Naive thymus-derived CD8-positive, alpha-beta T cell (primary cell): ENCODE measurements around the gene CENATAC. TPM values are rescaled to one million over a fixed set of nuclear protein-coding genes. Genes with fewer than 3 reads are reported as not detected.
"Not testable (repeated sequence)": the region's sequence is repeated elsewhere in the genome, so short reads cannot be mapped to it uniquely, and the experiment has no call there.

Source experiments
- ATAC-seq, 2 donors: fragments of 150-1000 bp; cut with Tn5 transposase in 1 of 2; sonication (Bioruptor Pico), chemical (Tn5 transposase) in 1 of 2; 1 replicate in 1 of 2; 2 replicates in 1 of 2; pipeline ENCODE4 v1.10.0; 2021; ENCODE audit warnings: mild to moderate bottlenecking in 2 of 2, moderate library complexity in 2 of 2
- POLR2A ChIA-PET: fragments of 350-600 bp; sonication (Branson Sonifier 250); formaldehyde crosslinking; loops from one replicate; lab custom pipeline; 2021; ENCODE audit warnings: antibody characterized with exemption; lab: Charles Lee
- DNase-seq, 10 donors: peaks; one replicate each; pipeline versions ENCODE4 v3.0.0 to v3.0.0-alpha.2; 2020 to 2022
- H3K27ac Mint-ChIP-seq, 10 donors: one replicate each; pipeline ENCODE4 v1.8.0; 2020 to 2022; ENCODE audit warnings: mild to moderate bottlenecking in 10 of 10, mixed read lengths in 10 of 10, moderate library complexity in 4 of 10, inconsistent platforms in 1 of 10
- H3K27me3 Mint-ChIP-seq, 5 donors: one replicate each; pipeline ENCODE4 v1.8.0; 2021 to 2022; ENCODE audit warnings: mixed read lengths in 5 of 5
- H3K36me3 Mint-ChIP-seq, 3 donors: one replicate each; pipeline ENCODE4 v1.8.0; 2020 to 2022; ENCODE audit warnings: mixed read lengths in 3 of 3, mild to moderate bottlenecking in 2 of 3, inconsistent platforms in 1 of 3
- H3K4me1 Mint-ChIP-seq, 4 donors: one replicate each; pipeline ENCODE4 v1.8.0; 2021 to 2022; ENCODE audit warnings: mixed read lengths in 4 of 4
- H3K4me3 Mint-ChIP-seq, 10 donors: one replicate each; pipeline ENCODE4 v1.8.0; 2020 to 2022; ENCODE audit warnings: mild to moderate bottlenecking in 10 of 10, mixed read lengths in 10 of 10, moderate library complexity in 6 of 10, inconsistent platforms in 1 of 10
- H3K9me3 Mint-ChIP-seq, 9 donors: one replicate each; pipeline ENCODE4 v1.8.0; 2020 to 2022; ENCODE audit warnings: mixed read lengths in 9 of 9, mild to moderate bottlenecking in 3 of 9, inconsistent platforms in 1 of 9, moderate library complexity in 1 of 9
- polyA plus RNA-seq, 3 donors: library from polyadenylated mRNA; unstranded; fragments of 300-500 nt; fragmentation: Illumina TruSeq; gene quantifications; one replicate each; pipeline ENCODE4 v1.2.3, GENCODE V29; 2021
- total RNA-seq, 8 experiments: library from RNA in 2 of 8; stranded (reverse) in 2 of 8; gene quantifications; one replicate each; pipeline ENCODE4 v1.2.3 and lab custom pipeline; 2021 to 2026

Gene CENATAC
- total and polyA plus RNA-seq, 5 experiments from 2014 or later: 6.1 to 144 (median 9.1) TPM

DNA sequence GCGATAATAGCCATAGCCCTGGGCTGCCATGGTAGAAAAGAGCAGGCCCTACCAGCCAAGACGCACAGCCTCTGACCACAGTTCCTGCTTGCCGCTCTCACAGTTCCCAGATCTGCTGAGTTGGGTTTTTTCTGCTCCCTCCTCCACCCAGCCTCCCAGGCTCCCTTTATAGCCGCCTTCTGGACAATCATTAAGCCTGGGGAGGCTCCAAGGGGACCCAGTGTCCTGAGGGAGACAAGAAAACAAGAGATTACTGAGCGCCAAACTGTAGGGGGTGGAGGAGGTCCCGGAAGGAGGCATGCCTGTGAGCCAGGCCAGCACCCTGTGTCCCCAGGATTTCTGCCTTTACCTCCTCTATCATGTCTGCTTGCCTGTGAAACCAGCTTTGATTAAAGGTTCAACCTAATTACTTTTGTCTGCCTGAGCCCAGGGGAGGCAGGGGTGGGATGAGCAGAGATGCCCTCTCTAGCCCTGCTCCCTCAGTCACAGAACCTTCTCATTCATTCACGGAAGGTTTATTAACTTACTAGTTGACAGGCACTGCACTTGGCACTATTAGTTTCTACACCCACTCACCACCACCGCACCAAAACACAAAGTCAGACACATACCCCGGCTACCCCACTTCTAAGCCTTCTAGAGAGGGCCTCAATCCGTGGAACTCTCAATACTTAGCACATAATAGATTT, 31.5 kb downstream of the CENATAC start:
- DNase-seq: peak in 2 of 10 donors; percentile 19 to 23
- ATAC-seq: no peak
- POLR2A ChIA-PET: interaction anchor here (0.7 to 5.8 kb wide), 5 partner anchors 11 to 73 kb away, joined by 3 to 82 read pairs (median 7); partner anchors contain the start of genes CENATAC, RPS25, TRAPPC4 and VPS11
- Mint-ChIP-seq H3K4me1 (peaks cover 21 to 31% (median 24%) of the 10 kb centered on the region in 4 donors), H3K27me3 (no peaks in the 10 kb centered on the region), H3K27ac (peak overlapping the region; percentile 20 to 95 (median 80)), H3K4me3 (peak overlapping the region; percentile 76 to 94 (median 90)), H3K36me3 (peaks cover 0 to 14% (median 0%) of the 10 kb centered on the region in 3 donors), H3K9me3 (no peaks in the 10 kb centered on the region)

- Mint-ChIP-seq H3K9me3 (no peaks in the 10 kb centered on the region), H3K27me3 (no peaks in the 10 kb centered on the region), H3K4me3 (peak overlapping the region; percentile 76 to 94 (median 90)), H3K27ac (peak overlapping the region in 9 of 10 donors; percentile 20 to 95 (median 80)), H3K4me1 (peaks cover 20 to 26% (median 22%) of the 10 kb centered on the region in 4 donors), H3K36me3 (peaks cover 0 to 9% (median 0%) of the 10 kb centered on the region in 3 donors)
- ATAC-seq (peak; percentile 1 to 6), DNase-seq (peak in 3 of 10 donors; percentile 8 to 64 (median 15))
- POLR2A ChIA-PET: interaction anchor here (0.6 to 5.8 kb wide), 9 partner anchors 11 to 91 kb away, joined by 3 to 82 read pairs (median 6); partner anchors contain the start of genes CENATAC, HINFP, HMBS and RPS25
Measured at GRCh38 chr11:119030029-119030328, 32.0 kb downstream of the CENATAC start.

DNA sequence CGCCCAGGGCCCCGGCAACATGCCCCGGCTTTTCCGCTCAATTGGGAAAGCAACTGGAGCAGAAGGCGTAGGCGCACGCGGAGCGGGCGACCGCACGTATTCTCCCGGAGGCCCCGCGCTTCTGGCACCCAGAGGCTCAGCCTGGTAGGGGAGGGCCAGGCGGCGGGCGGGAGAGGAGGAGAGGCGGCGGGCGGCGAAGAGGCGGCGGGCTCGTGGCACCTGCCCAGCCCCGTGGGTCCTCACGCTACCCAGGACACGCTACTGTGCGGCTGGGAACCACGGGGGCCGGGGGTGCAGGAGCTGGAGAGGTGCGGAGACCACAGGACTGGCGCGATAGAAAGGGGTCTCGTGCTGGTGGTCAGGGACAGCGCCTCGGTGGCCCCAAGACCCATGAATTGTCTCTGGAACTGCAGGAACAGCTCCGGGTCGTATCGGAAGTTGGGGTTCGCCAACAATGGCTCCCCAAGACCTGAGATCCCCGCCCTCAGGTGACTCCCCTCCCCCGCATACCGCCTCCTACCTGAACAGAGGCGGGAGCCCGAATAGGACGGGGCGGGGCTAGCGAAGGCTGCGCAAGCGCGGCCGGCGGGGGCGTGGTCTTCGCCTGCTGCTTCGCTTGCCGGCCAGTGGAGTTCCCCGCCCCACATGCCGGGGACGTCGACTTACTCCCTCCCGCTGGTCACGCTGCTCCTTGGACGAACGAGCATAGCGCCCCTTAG, 32.5 kb downstream of the CENATAC start, which contains the start of gene SLC37A4:
Gene SLC37A4 (minus strand): TSS at position 549 of the 719 bp plus-strand sequence.
- Mint-ChIP-seq H3K9me3 (no peaks in the 10 kb centered on the region), H3K27me3 (no peaks in the 10 kb centered on the region), H3K4me3 (peak within 1 kb of the TSS; percentile 76 to 94 (median 90)), H3K27ac (peak within 1 kb of the TSS; percentile 37 to 96 (median 88)), H3K4me1 (peaks cover 16 to 22% (median 20%) of the 10 kb centered on the region in 4 donors), H3K36me3 (peaks cover 0 to 4% (median 0%) of the 10 kb centered on the region in 3 donors)
- ATAC-seq: peak; percentile 87 to 89
- POLR2A ChIA-PET: interaction anchor here (0.6 to 5.8 kb wide), 10 partner anchors 12 to 90 kb away, joined by 3 to 82 read pairs (median 6); partner anchors contain the start of genes CENATAC, HINFP, HMBS and HYOU1
- DNase-seq: peak; percentile 96 to 99 (median 98)

DNA sequence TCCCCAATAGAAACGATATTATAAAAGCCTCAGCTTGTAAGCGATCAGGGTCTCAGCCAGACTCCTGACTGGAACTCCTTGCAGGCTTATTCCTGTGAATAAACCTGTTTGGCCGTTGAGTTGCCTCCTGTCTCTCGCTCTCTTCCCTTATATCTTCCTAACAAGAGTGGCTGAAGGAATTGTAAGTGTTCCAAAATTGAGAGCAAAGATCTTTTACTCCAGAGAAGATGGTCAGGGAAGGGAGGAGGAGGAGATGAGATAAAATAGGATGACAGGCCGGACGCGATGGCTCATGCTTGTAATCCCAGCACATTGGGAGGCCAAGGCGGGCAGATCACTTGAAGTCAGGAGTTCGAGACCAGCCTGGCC, 34.0 kb downstream of the CENATAC start:
- no peak for DNase-seq
- no peaks in the 10 kb centered on the region for H3K36me3 Mint-ChIP-seq
- peak overlapping the region in 3 of 10 donors; percentile 29 to 60 (median 36) for H3K27ac Mint-ChIP-seq
- no peaks in the 10 kb centered on the region for H3K9me3 Mint-ChIP-seq
- no peak for ATAC-seq
- POLR2A ChIA-PET: interaction anchor here (1.8 to 5.8 kb wide), 3 partner anchors 13 to 34 kb away, joined by 8 to 82 read pairs (median 21); partner anchors contain the start of genes CENATAC, HYOU1, RPS25 and TRAPPC4
- peaks cover 14 to 22% (median 19%) of the 10 kb centered on the region in 4 donors for H3K4me1 Mint-ChIP-seq
- no peaks in the 10 kb centered on the region for H3K27me3 Mint-ChIP-seq
- H3K4me3 Mint-ChIP-seq: peak overlapping the region in 4 of 10 donors; percentile 10 to 30 (median 26)

DNA sequence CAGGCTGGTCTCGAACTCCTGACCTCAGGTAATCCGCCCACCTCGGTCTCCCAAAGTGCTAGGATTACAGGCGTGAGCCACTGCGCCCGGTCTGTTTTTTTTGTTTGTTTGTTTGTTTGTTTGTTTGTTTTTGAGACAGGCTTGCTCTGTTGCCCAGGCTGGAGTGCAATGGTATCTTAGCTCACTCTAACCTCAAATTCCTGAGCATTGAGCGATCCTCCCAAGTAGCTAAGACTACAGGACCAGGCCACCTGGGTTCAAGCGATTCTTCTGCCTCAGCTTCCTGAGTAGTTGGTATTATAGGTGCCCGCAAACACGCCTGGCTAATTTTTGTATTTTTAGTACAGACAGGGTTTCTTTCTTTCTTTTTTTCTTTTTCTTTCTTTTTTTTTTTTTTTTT, 35.5 kb downstream of the CENATAC start:
- not testable (repeated sequence) for DNase-seq, H3K27ac Mint-ChIP-seq, ATAC-seq, H3K27me3 Mint-ChIP-seq, H3K9me3 Mint-ChIP-seq, H3K4me3 Mint-ChIP-seq, H3K36me3 Mint-ChIP-seq
- POLR2A ChIA-PET: interaction anchor here (0.7 to 1.1 kb wide), 4 partner anchors 18 to 231 kb away, joined by 3 to 6 read pairs (median 4); no protein-coding TSS in a partner anchor
- H3K4me1 Mint-ChIP-seq: peaks cover 12 to 22% (median 17%) of the 10 kb centered on the region in 4 donors

GRCh38 chr11:119034813-119035212, 36.9 kb downstream of the CENATAC start:
- no peaks in the 10 kb centered on the region for H3K27me3 Mint-ChIP-seq
- no peak overlapping the region for H3K27ac Mint-ChIP-seq
- H3K9me3 Mint-ChIP-seq: no peaks in the 10 kb centered on the region
- H3K4me1 Mint-ChIP-seq: peaks cover 2 to 14% (median 5%) of the 10 kb centered on the region in 4 donors
- DNase-seq (no peak), ATAC-seq (no peak)
- peak overlapping the region in 1 of 10 donors; percentile 12 for H3K4me3 Mint-ChIP-seq
- no peaks in the 10 kb centered on the region for H3K36me3 Mint-ChIP-seq
- POLR2A ChIA-PET: interaction anchor here (0.7 kb wide), 2 partner anchors 14 to 30 kb away, joined by 3 read pairs; no protein-coding TSS in a partner anchor

DNA sequence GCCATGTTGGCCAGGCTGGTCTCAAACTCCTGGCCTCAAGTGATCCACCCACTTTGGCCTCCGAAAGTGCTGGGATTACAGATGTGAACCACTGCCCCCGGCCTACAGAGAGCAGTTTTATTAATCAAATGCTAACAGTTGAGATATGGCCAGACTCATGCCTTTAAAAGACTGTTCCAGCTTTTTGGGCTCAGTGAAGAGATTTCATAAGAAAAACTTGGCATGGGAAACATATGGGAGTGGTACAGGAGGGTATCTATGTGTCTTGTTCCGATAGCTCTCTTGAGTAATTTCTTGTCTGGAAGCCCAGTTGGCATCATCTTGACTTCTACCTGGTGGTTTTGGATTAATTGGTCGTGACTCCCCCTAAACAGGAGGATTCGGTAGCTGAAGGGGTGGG, 40.9 kb downstream of the CENATAC start:
- Mint-ChIP-seq H3K27ac (no peak overlapping the region), H3K36me3 (no peaks in the 10 kb centered on the region), H3K9me3 (no peaks in the 10 kb centered on the region), H3K27me3 (no peaks in the 10 kb centered on the region), H3K4me3 (no peak overlapping the region), H3K4me1 (peaks cover 0 to 4% (median 0%) of the 10 kb centered on the region in 4 donors)
- ATAC-seq (no peak), DNase-seq (no peak)
- POLR2A ChIA-PET: no interaction called here

DNA sequence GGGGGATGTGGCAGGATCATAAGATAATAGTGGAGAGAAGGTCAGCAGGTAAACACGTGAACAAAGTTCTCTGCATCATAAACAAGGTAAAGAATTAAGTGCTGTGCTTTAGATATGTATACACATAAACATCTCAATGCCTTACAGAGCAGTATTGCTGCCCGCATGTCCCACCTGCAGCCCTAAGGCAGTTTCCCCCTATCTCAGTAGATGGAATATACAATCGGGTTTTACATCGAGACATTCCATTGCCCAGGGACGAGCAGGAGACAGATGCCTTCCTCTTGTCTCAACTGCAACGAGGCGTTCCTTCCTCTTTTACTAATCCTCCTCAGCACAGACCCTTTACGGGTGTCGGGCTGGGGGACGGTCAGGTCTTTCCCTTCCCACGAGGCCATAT, 41.5 kb downstream of the CENATAC start:
- H3K9me3 Mint-ChIP-seq, DNase-seq, H3K36me3 Mint-ChIP-seq, H3K4me1 Mint-ChIP-seq, H3K27me3 Mint-ChIP-seq, H3K4me3 Mint-ChIP-seq, ATAC-seq, H3K27ac Mint-ChIP-seq, POLR2A ChIA-PET: not testable (repeated sequence)

- Mint-ChIP-seq H3K27me3 (no peaks in the 10 kb centered on the region), H3K4me3 (peak overlapping the region in 1 of 10 donors; percentile 30), H3K27ac (peak overlapping the region in 1 of 10 donors; percentile 20), H3K4me1 (peaks cover 0 to 4% (median 0%) of the 10 kb centered on the region in 4 donors), H3K9me3 (no peaks in the 10 kb centered on the region), H3K36me3 (peaks cover 0 to 25% (median 2%) of the 10 kb centered on the region in 3 donors)
- POLR2A ChIA-PET: interaction anchor here (0.7 to 1.6 kb wide), 2 partner anchors 15 to 247 kb away, joined by 3 read pairs; partner anchors contain the start of gene HYOU1
- no peak for ATAC-seq
- DNase-seq: no peak
Measured at GRCh38 chr11:119041821-119042514, 44.0 kb downstream of the CENATAC start.

- no peak for ATAC-seq
- DNase-seq: no peak
- POLR2A ChIA-PET: interaction anchor here (0.7 kb wide), 1 partner anchor 246 kb away, joined by 3 read pairs; no protein-coding TSS in a partner anchor
- Mint-ChIP-seq H3K4me1 (peaks cover 0 to 4% (median 0%) of the 10 kb centered on the region in 4 donors), H3K4me3 (no peak overlapping the region), H3K9me3 (no peaks in the 10 kb centered on the region), H3K27ac (no peak overlapping the region), H3K27me3 (no peaks in the 10 kb centered on the region), H3K36me3 (peaks cover 0 to 33% (median 8%) of the 10 kb centered on the region in 3 donors)
Measured at GRCh38 chr11:119042927-119043326, 45.0 kb downstream of the CENATAC start.

- no peaks in the 10 kb centered on the region for H3K9me3 Mint-ChIP-seq
- H3K4me1 Mint-ChIP-seq: peaks cover 0 to under 1% (median 0%) of the 10 kb centered on the region in 4 donors
- no peak overlapping the region for H3K4me3 Mint-ChIP-seq
- peaks cover 0 to 49% (median 17%) of the 10 kb centered on the region in 3 donors for H3K36me3 Mint-ChIP-seq
- peak in 1 of 2 donors; percentile 39 for ATAC-seq
- no peak for DNase-seq
- H3K27me3 Mint-ChIP-seq: no peaks in the 10 kb centered on the region
- POLR2A ChIA-PET: interaction anchor here (0.9 kb wide), 1 partner anchor 23 kb away, joined by 3 read pairs; the partner anchor contains the start of gene VPS11
- H3K27ac Mint-ChIP-seq: peak overlapping the region in 2 of 10 donors; percentile 43 to 78
Measured at GRCh38 chr11:119044708-119045107, 46.8 kb downstream of the CENATAC start.
